HEK293T (cell line): ENCODE data around the gene NKX3-2.

Source experiments
- ARNT ChIP-seq: fragments of 450-650 bp; IDR thresholded peaks from 2 replicates; pipeline ENCODE4 v1.6.1; 2017; ENCODE audit warnings: mild to moderate bottlenecking
- BHLHE40 ChIP-seq: fragments of 450-650 bp; IDR thresholded peaks from 2 replicates; pipeline ENCODE4 v1.6.1; 2016; ENCODE audit warnings: mild to moderate bottlenecking, moderate library complexity, borderline replicate concordance
- CTBP1 ChIP-seq: fragments of 450-650 bp; IDR thresholded peaks from 2 replicates; pipeline ENCODE4 v1.6.1; 2016; ENCODE audit warnings: borderline replicate concordance
- ELF4 ChIP-seq: fragments of 450-650 bp; IDR thresholded peaks from 2 replicates; pipeline ENCODE4 v1.6.1; 2017; ENCODE audit warnings: antibody characterized with exemption
- FOXA1 ChIP-seq: fragments of 450-650 bp; IDR thresholded peaks from 2 replicates; pipeline ENCODE4 v1.6.1; 2016; ENCODE audit warnings: mild to moderate bottlenecking
- FOXK2 ChIP-seq: fragments of 450-650 bp; IDR thresholded peaks from 2 replicates; pipeline ENCODE4 v1.6.1; 2016; ENCODE audit warnings: mild to moderate bottlenecking
- FOXM1 ChIP-seq: fragments of 450-650 bp; IDR thresholded peaks from 2 replicates; pipeline ENCODE4 v1.6.1; 2017; ENCODE audit warnings: mild to moderate bottlenecking, borderline replicate concordance
- SP1 ChIP-seq: fragments of 450-650 bp; IDR thresholded peaks from 2 replicates; pipeline ENCODE4 v1.6.1; 2017
- TARDBP ChIP-seq: fragments of 450-650 bp; IDR thresholded peaks from 2 replicates; pipeline ENCODE4 v1.6.1; 2016

DNA sequence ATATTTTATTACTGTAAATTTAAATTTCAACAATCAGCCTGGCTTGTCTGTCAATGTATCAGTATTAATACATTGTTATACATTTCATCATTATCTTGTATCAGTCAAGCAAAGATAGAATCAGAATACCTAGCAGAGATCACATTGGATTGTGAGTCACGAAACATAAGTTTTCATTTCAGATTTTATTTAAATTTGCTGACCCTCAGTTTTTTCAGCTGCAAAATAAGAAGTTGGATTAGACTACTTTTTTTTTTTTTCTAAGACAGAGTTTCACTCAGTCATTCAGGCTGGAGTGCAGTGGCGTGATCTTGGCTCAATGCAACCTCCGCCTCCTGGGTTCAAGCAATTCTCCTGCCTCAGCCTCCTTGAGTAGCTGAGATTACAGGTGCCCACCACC lies 33.4 kb upstream of the NKX3-2 start:
- TF ChIP-seq CTBP1 (no peak), ELF4 (no peak), FOXK2 (no peak), SP1 (no peak), BHLHE40 (no peak), FOXM1 (no peak), FOXA1 (no peak), TARDBP (no peak), ARNT (no peak)
